Parathyroid adenoma (tissue), 2 donors: ENCODE results near the gene ABLIM2.

Experiments used
- H2AFZ ChIP-seq: fragments of 300-600 bp; sonication (generic); one replicate; pipeline ENCODE4 v1.7.0; 2017; ENCODE audit warnings: antibody characterized with exemption, mild to moderate bottlenecking
- H3K27ac ChIP-seq: fragments of 300-600 bp; sonication (generic); one replicate; pipeline ENCODE4 v1.7.0; 2017
- H3K27me3 ChIP-seq: fragments of 300-600 bp; sonication (generic); one replicate; pipeline ENCODE4 v1.7.0; 2017; ENCODE audit warnings: low read length; ENCODE audit not compliant: control insufficient read depth, insufficient read depth
- H3K36me3 ChIP-seq: fragments of 300-600 bp; sonication (generic); one replicate; pipeline ENCODE4 v1.7.0; 2017; ENCODE audit warnings: low read length; ENCODE audit not compliant: control insufficient read depth, insufficient read depth
- H3K4me1 ChIP-seq: fragments of 300-600 bp; sonication (generic); one replicate; pipeline ENCODE4 v1.7.0; 2017; ENCODE audit warnings: control low read depth
- H3K4me2 ChIP-seq: fragments of 300-600 bp; sonication (generic); one replicate; pipeline ENCODE4 v1.7.0; 2017; ENCODE audit warnings: low read length
- H3K4me3 ChIP-seq: fragments of 300-600 bp; sonication (generic); one replicate; pipeline ENCODE4 v1.7.0; 2017; ENCODE audit warnings: low read depth, low read length
- H3K79me2 ChIP-seq: fragments of 300-600 bp; sonication (generic); one replicate; pipeline ENCODE4 v1.7.0; 2017; ENCODE audit warnings: control low read depth
- H3K9ac ChIP-seq: fragments of 300-600 bp; sonication (generic); one replicate; pipeline ENCODE4 v1.7.0; 2017; ENCODE audit warnings: mild to moderate bottlenecking
- H3K9me3 ChIP-seq: fragments of 300-600 bp; sonication (generic); one replicate; pipeline ENCODE4 v1.7.0; 2017; ENCODE audit warnings: low read length; ENCODE audit not compliant: control insufficient read depth
- TF ChIP-seq, protein P1 (sequence below): fragments of 300-600 bp; sonication (generic); IDR thresholded peaks from one replicate; pipeline ENCODE4 v1.7.0; 2017; ENCODE audit warnings: antibody characterized with exemption, mild to moderate bottlenecking
- donor health status: primary hyperparathyroidism.

The ABLIM2 gene

GRCh38 chr4:7937006-7937405 is 221.6 kb downstream of the ABLIM2 start:
- no peak overlapping the region for H3K9ac ChIP-seq
- H2AFZ ChIP-seq: no peak overlapping the region
- H3K36me3 ChIP-seq: no peaks in the 10 kb centered on the region
- H3K9me3 ChIP-seq: no peaks in the 10 kb centered on the region
- no peak overlapping the region for H3K27ac ChIP-seq
- no peaks in the 10 kb centered on the region for H3K27me3 ChIP-seq
- H3K4me3 ChIP-seq: no peak overlapping the region
- H3K79me2 ChIP-seq: peaks cover 16% of the 10 kb centered on the region
- TF ChIP-seq, protein P1, sequence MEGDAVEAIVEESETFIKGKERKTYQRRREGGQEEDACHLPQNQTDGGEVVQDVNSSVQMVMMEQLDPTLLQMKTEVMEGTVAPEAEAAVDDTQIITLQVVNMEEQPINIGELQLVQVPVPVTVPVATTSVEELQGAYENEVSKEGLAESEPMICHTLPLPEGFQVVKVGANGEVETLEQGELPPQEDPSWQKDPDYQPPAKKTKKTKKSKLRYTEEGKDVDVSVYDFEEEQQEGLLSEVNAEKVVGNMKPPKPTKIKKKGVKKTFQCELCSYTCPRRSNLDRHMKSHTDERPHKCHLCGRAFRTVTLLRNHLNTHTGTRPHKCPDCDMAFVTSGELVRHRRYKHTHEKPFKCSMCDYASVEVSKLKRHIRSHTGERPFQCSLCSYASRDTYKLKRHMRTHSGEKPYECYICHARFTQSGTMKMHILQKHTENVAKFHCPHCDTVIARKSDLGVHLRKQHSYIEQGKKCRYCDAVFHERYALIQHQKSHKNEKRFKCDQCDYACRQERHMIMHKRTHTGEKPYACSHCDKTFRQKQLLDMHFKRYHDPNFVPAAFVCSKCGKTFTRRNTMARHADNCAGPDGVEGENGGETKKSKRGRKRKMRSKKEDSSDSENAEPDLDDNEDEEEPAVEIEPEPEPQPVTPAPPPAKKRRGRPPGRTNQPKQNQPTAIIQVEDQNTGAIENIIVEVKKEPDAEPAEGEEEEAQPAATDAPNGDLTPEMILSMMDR: no peak
- H3K4me2 ChIP-seq: no peak overlapping the region
- peaks cover 6% of the 10 kb centered on the region for H3K4me1 ChIP-seq

- no peaks in the 10 kb centered on the region for H3K27me3 ChIP-seq
- H3K4me1 ChIP-seq: peaks cover 8% of the 10 kb centered on the region
- H3K27ac ChIP-seq: no peak overlapping the region
- H3K4me2 ChIP-seq: no peak overlapping the region
- no peaks in the 10 kb centered on the region for H3K36me3 ChIP-seq
- no peak overlapping the region for H2AFZ ChIP-seq
- TF ChIP-seq, protein P1: no peak
- H3K79me2 ChIP-seq: peaks cover 26% of the 10 kb centered on the region
- no peak overlapping the region for H3K4me3 ChIP-seq
- H3K9ac ChIP-seq: no peak overlapping the region
- no peaks in the 10 kb centered on the region for H3K9me3 ChIP-seq
These were observed 224.7 kb downstream of the ABLIM2 start for GRCh38 chr4:7933651-7934510.

GRCh38 chr4:7932287-7932686 is 226.3 kb downstream of the ABLIM2 start:
- no peak overlapping the region for H3K4me2 ChIP-seq
- H3K4me1 ChIP-seq: peaks cover 4% of the 10 kb centered on the region
- H2AFZ ChIP-seq: no peak overlapping the region
- peaks cover 30% of the 10 kb centered on the region for H3K79me2 ChIP-seq
- no peak overlapping the region for H3K27ac ChIP-seq
- H3K9ac ChIP-seq: no peak overlapping the region
- no peak overlapping the region for H3K4me3 ChIP-seq
- H3K36me3 ChIP-seq: no peaks in the 10 kb centered on the region
- TF ChIP-seq, protein P1: no peak
- no peaks in the 10 kb centered on the region for H3K27me3 ChIP-seq
- no peaks in the 10 kb centered on the region for H3K9me3 ChIP-seq

DNA sequence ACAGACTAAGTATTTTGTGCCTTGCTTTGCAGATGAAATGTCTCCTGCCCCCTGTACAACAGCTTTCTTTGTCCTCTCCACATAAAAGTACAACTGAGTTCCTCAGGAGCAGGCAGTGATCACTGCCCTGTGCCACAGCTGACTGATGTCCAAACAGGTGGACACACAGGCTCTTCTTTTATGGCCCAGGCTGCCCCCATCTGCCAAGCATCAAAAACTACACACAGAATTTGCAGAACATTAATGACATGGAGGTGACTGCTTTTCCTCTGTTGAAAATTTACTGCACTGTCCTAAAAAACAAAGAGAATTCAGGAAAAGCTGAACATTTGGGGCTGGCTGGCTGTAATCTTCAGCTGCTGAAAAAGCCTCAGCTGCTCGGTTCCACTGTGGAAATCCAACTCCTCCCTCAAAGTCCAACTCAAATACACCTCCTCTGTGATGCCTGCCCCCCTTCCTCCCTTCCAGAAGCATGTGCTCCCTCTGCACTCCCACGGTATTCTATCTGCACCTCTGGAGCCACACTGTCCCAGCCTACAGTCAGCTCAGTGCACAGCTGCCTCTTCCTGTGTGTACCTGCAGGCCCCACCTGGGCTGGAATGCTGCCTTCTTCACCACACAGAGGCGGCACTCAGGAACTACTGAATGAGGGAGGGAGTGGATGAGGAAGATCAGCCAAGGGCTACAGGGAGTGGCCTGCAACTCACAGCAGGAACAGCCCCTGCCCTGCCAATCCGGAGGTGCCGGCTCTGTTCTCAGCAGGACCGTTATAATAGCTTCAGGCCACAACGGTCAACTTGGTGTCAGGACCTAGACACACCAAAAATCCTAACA is 229.3 kb downstream of the ABLIM2 start:
- no peak overlapping the region for H3K4me3 ChIP-seq
- H3K4me1 ChIP-seq: peaks cover 4% of the 10 kb centered on the region

More for the DNA sequence above, 229.3 kb downstream of the ABLIM2 start:
- H3K27me3 ChIP-seq: no peaks in the 10 kb centered on the region
- H3K79me2 ChIP-seq: peaks cover 36% of the 10 kb centered on the region
- H2AFZ ChIP-seq: no peak overlapping the region
- H3K36me3 ChIP-seq: no peaks in the 10 kb centered on the region
- H3K4me2 ChIP-seq: no peak overlapping the region
- TF ChIP-seq, protein P1: peak; percentile 27
- no peak overlapping the region for H3K27ac ChIP-seq
- H3K9ac ChIP-seq: no peak overlapping the region
- H3K9me3 ChIP-seq: no peaks in the 10 kb centered on the region
